WI38 (cell line): ENCODE results near the gene GPR119.

ENCODE experiments used
- H3K4me3 ChIP-seq: 2 replicates; pipeline ENCODE4 v1.5.1; 2011; ENCODE audit warnings: low read depth, mild to moderate bottlenecking, control low read depth, low read length
- CTCF ChIP-seq: IDR thresholded peaks from 2 replicates; pipeline ENCODE4 v1.5.1; 2012; ENCODE audit warnings: low read depth, mild to moderate bottlenecking, control low read depth, low read length

The GPR119 gene

DNA sequence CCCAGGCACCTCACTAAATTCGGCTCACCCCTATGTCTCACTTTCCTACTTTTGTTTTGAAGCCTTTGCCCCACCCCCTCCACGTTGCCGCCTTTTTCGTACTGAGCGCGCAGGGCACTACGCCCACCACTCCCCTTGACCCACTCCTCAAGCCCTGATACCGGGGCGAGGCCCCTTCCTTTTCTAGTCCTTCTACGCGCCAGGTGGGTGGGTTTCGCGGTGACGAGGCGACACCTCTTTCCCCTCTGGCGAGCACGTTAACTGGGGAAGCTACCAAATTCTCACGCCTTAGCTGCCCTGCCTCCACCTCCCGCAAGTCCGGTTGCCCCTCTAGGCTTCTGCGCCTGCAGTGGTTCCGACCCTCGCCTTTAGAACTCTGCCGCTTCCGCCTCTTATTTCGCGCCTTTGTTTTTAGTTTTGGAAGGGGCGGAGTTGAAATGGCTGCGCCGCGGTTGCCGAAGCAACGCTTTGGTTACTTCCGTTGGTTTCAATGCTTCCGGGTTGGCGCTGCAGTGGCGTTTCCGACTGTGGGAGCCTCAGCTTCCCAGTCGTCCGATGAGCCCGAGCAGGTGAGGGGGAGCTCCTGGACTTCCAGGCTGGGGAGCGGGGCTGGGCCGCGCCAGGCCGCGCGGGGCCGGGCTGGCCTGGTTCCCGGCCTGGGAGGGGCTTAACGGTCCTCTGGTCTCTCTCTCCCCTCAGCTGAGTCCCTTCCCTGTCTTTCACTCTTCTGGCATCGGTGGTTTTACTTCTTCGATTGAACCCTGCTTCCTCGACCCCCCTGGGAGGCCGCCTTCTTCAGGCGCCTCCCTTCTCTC lies 45.9 kb downstream of the GPR119 start, which contains the start of gene SLC25A14:
SLC25A14 (plus strand) TSS at position 512 of the 815 bp plus-strand sequence. CDS start 360 bp downstream, outside the sequence.
- peak within 1 kb of the TSS; percentile 72 for H3K4me3 ChIP-seq
- no peak for TF ChIP-seq CTCF

DNA sequence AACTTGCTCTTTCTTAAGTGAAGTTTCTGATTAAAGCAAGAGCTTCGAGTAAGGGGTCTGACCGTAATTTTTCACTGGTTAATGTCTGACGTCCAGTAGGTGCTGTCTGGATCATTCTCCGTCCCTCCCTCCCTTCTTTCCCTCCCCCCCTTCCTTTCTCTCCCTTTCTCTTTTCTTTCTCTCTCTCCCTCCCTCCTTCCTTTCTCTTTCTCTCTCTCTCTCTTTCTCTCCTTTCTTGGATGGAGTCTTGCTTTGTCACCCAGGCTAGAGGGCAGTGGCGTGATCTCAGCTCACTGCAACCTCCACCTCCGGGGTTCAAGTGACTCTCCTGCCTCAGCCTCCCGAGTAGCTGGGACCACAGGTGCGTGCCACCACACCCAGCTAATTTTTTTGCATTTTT lies 46.6 kb downstream of the GPR119 start:
- H3K4me3 ChIP-seq, result peak overlapping the region; percentile 72; the same call in 1 of the 2 replicates

DNA sequence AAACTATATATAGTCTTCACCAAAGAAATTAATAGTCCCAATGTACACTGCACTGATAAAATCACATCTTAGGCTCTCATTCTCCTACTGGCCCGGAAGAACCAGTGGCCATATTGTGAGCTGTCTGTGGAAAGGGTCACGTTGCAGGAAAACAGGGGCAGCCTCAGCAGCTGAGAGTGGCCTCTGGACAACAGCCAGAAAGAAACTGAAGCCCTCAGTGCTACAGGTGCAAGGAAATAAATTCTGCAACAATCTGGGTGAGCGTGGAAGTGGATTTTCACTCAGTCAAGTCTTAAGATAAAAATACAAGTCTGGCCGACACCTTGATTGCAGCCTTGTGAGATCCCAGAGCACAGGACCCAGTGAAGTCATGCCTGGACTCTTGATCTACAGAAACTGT lies 48.9 kb downstream of the GPR119 start:
- H3K4me3 ChIP-seq, result no peak overlapping the region
- TF ChIP-seq CTCF, result no peak
